Endothelial cell of umbilical vein (primary cell): Measurements from ENCODE around the gene ADAM22. TPM values are rescaled to one million over a fixed set of nuclear protein-coding genes. Genes with fewer than 3 reads are reported as not detected.
"Not testable (repeated sequence)": the region's sequence is repeated elsewhere in the genome, so short reads cannot be mapped to it uniquely, and the experiment has no call there.

ENCODE experiments used
- BruUV-seq: library from RNA; stranded (reverse); fragments of 400-500 nt; replicated peaks from 2 replicates; lab custom pipeline; 2021; lab: Mats Ljungman, UMichigan
- CTCF ChIA-PET: fragments of 300-600, 350-600 bp; sonication (Branson Sonifier 250); formaldehyde crosslinking; loops from one replicate; lab custom pipeline; 2021; ENCODE audit warnings: antibody characterized with exemption, inconsistent platforms; lab: Charles Lee
- POLR2A ChIA-PET: fragments of 300-600, 350-600 bp; sonication (Branson Sonifier 250); formaldehyde crosslinking; loops from one replicate; lab custom pipeline; 2021; ENCODE audit warnings: antibody characterized with exemption, inconsistent platforms; lab: Charles Lee
- DNase-seq: peaks from one replicate; pipeline ENCODE4 v3.0.0-alpha.2; 2011; ENCODE audit warnings: low read depth, low spot score
- FAIRE-seq: peaks from 2 replicates; lab custom pipeline; 2011; peaks lifted over from hg19 to GRCh38; lab: Jason Lieb, UNC
- H2AFZ ChIP-seq: 2 replicates; pipeline ENCODE4 v1.6.0; 2012; ENCODE audit warnings: low read depth, low read length, control low read depth, inconsistent platforms
- H3K27ac ChIP-seq: 2 replicates; pipeline ENCODE4 v1.5.1; 2011; ENCODE audit warnings: low read depth, mild to moderate bottlenecking, control low read depth, low read length, moderate library complexity; ENCODE audit not compliant: insufficient read depth
- H3K27me3 ChIP-seq, 2 experiments: 2 replicates each; pipeline versions ENCODE4 v1.6.0 to v1.6.1; 2011; ENCODE audit warnings: low read length in 2 of 2, mixed read lengths in 1 of 2; ENCODE audit not compliant: control insufficient read depth in 2 of 2, insufficient read depth in 2 of 2
- H3K36me3 ChIP-seq, 2 experiments: 2 replicates in 1 of 2; 3 replicates in 1 of 2; pipeline ENCODE4 v1.5.1; 2011; ENCODE audit warnings: low read length in 2 of 2, mild to moderate bottlenecking in 1 of 2, moderate library complexity in 1 of 2; ENCODE audit not compliant: control insufficient read depth in 2 of 2, insufficient read depth in 2 of 2; ENCODE audit errors: extremely low read depth in 1 of 2
- H3K4me1 ChIP-seq: 3 replicates; pipeline ENCODE4 v1.5.1; 2011; ENCODE audit warnings: mild to moderate bottlenecking, low read length; ENCODE audit not compliant: control insufficient read depth, insufficient read depth; ENCODE audit errors: extremely low read depth
- H3K4me2 ChIP-seq: 2 replicates; pipeline ENCODE4 v1.6.1; 2011; ENCODE audit warnings: low read length, control low read depth, mixed read lengths; ENCODE audit not compliant: insufficient read depth
- H3K4me3 ChIP-seq, 3 experiments: fragments of 200-600 bp in 1 of 3; sonication (generic), shearing (Covaris generic) in 1 of 3; replicated peaks in 1 of 3; 2 replicates each; pipeline ENCODE4 v1.5.1; 2011 to 2016; ENCODE audit warnings: control low read depth in 3 of 3, low read length in 3 of 3, mild to moderate bottlenecking in 2 of 3, inconsistent platforms in 1 of 3, low read depth in 1 of 3, moderate library complexity in 1 of 3; ENCODE audit not compliant: insufficient read depth in 1 of 3
- H3K79me2 ChIP-seq: 2 replicates; pipeline ENCODE4 v1.6.0; 2012; ENCODE audit warnings: low read length, inconsistent platforms; ENCODE audit not compliant: control insufficient read depth, insufficient read depth
- H3K9ac ChIP-seq: replicated peaks from 2 replicates; pipeline ENCODE3; 2011; ENCODE audit warnings: low read length, control low read depth; ENCODE audit not compliant: insufficient read depth; ENCODE audit errors: extremely low read depth
- H3K9me1 ChIP-seq: replicated peaks from 3 replicates; pipeline ENCODE4 v1.6.0; 2011; ENCODE audit warnings: mild to moderate bottlenecking, low read length; ENCODE audit not compliant: control insufficient read depth, insufficient read depth; ENCODE audit errors: extremely low read depth
- H3K9me3 ChIP-seq: replicated peaks from 2 replicates; pipeline ENCODE4 v1.5.1; 2012; ENCODE audit warnings: low read length, inconsistent platforms; ENCODE audit not compliant: control insufficient read depth, insufficient read depth
- H4K20me1 ChIP-seq: replicated peaks from 2 replicates; pipeline ENCODE3; 2011; ENCODE audit warnings: mild to moderate bottlenecking, low read length; ENCODE audit not compliant: control insufficient read depth, insufficient read depth; ENCODE audit errors: extremely low read depth
- EZH2 ChIP-seq: IDR thresholded peaks from 2 replicates; pipeline ENCODE4 v1.6.1; 2012; ENCODE audit warnings: borderline replicate concordance, low read depth, mild to moderate bottlenecking, moderate library complexity, low read length, inconsistent platforms; ENCODE audit not compliant: severe bottlenecking
- FOS ChIP-seq: IDR thresholded peaks from 2 replicates; pipeline ENCODE4 v1.6.1; 2011; ENCODE audit warnings: mild to moderate bottlenecking, low read length, moderate library complexity, borderline replicate concordance; ENCODE audit not compliant: insufficient read depth
- GATA2 ChIP-seq: IDR thresholded peaks from 2 replicates; pipeline ENCODE4 v1.7.0; 2011; ENCODE audit warnings: low read depth, mild to moderate bottlenecking, moderate library complexity, mixed read lengths, low read length; ENCODE audit not compliant: insufficient read length, insufficient read depth
- JUN ChIP-seq: IDR thresholded peaks from 2 replicates; pipeline ENCODE4 v1.6.1; 2011; ENCODE audit warnings: borderline replicate concordance, low read depth; ENCODE audit not compliant: insufficient read length, insufficient read depth
- MYC ChIP-seq: IDR thresholded peaks from one replicate; pipeline ENCODE4 v1.6.1; 2011; ENCODE audit warnings: mild to moderate bottlenecking, low read depth, low read length
- POLR2A ChIP-seq: IDR thresholded peaks from 2 replicates; pipeline ENCODE4 v1.6.1; 2012; ENCODE audit warnings: low read depth, mild to moderate bottlenecking, control low read depth, low read length
- POLR2AphosphoS5 ChIP-seq: IDR thresholded peaks from 2 replicates; pipeline ENCODE4 v1.6.1; 2012; ENCODE audit warnings: low read depth, mild to moderate bottlenecking, control low read depth, low read length, moderate library complexity; ENCODE audit not compliant: insufficient read depth
- dilution Hi-C: fragments of 300-500 bp; cut with MboI; formaldehyde crosslinking; loops from one replicate; pipeline ENCODE4 v1.15.0; 2019; ENCODE audit warnings: low sequenced_read_pairs; ENCODE audit not compliant: extremely low pct_ligation_motif_present
- intact Hi-C: fragments of 100-400 bp; cut with micrococcal nuclease; formaldehyde crosslinking; loops from one replicate; pipeline ENCODE4 v1.10.0; 2022
- polyA plus RNA-seq, 4 experiments: library from polyadenylated mRNA; depleted of rRNA in 3 of 4; stranded (reverse) in 3 of 4; unstranded in 1 of 4; fragments of >200 nt; gene quantifications; 2 replicates each; pipeline versions ENCODE4 v1.2.1 to v1.2.3, GENCODE V29; 2011 to 2012; ENCODE audit warnings: missing spikeins in 1 of 4
- total RNA-seq: library from RNA; stranded (reverse); gene quantifications from 2 replicates; pipeline ENCODE4 v1.2.3, GENCODE V29; 2021
- TF ChIP-seq, protein P1 (sequence below): IDR thresholded peaks from 2 replicates; pipeline ENCODE4 v1.6.1; 2011; ENCODE audit not compliant: insufficient read depth, insufficient read length
- TF ChIP-seq, protein P2 (sequence below), 2 donors: IDR thresholded peaks; 1 replicate in 1 of 2; 2 replicates in 1 of 2; pipeline ENCODE4 v1.5.1; 2011; ENCODE audit warnings: low read length in 2 of 2, mild to moderate bottlenecking in 2 of 2, moderate library complexity in 2 of 2, control low read depth in 1 of 2, inconsistent platforms in 1 of 2, low read depth in 1 of 2; ENCODE audit not compliant: insufficient read depth in 1 of 2; ENCODE audit errors: extremely low read depth in 1 of 2

ADAM22 gene
- total and polyA plus RNA-seq, 2 donors (not counting 3 experiments of a cell fraction or from before 2014, with no cell fraction given) = 0.33 to 0.53 TPM

DNA sequence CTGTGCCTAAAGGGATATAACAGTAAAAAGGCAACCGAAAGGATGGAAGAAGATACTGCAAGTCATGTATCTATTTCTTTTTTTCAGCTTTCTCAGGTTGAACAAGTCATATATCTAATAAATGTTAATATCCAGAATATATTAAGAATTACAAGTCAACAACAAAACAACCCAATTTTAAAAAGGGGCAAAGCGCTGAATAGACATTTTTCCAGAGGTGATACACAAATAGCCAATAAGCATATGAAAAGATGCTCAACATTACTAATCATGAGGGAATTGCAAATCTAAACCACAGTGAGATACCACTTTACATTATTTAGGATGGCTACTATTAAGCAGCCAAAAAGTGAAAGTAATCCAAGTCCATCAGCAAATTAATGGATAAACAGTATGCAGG lies 34.8 kb upstream of the ADAM22 start:
- no peaks in the 10 kb centered on the region for H4K20me1 ChIP-seq
- no peaks in the 10 kb centered on the region for H3K9me1 ChIP-seq
- POLR2A ChIA-PET = no interaction called here
- DNase-seq = no peak
- H3K4me2 ChIP-seq = no peak overlapping the region
- H3K9me3 ChIP-seq = no peaks in the 10 kb centered on the region
- peaks cover 11% of the 10 kb centered on the region for H3K79me2 ChIP-seq
- no peaks in the 10 kb centered on the region for H3K27me3 ChIP-seq
- dilution Hi-C loops = no loop called here
- no peak overlapping the region for H3K9ac ChIP-seq
- no TSS peak for BruUV-seq
- H3K4me1 ChIP-seq = no peaks in the 10 kb centered on the region
- H3K36me3 ChIP-seq = peaks cover 0 to 8% of the 10 kb centered on the region in 2 experiments
- no peak overlapping the region for H3K27ac ChIP-seq
- no peak overlapping the region for H2AFZ ChIP-seq
- intact Hi-C loops = no loop called here
- no peak for FAIRE-seq
- no peak overlapping the region for H3K4me3 ChIP-seq
- CTCF ChIA-PET = no interaction called here
- TF ChIP-seq EZH2 (no peak), JUN (no peak), MYC (no peak), POLR2A (no peak), GATA2 (no peak), POLR2AphosphoS5 (no peak), FOS (no peak)
- TF ChIP-seq, protein P1, sequence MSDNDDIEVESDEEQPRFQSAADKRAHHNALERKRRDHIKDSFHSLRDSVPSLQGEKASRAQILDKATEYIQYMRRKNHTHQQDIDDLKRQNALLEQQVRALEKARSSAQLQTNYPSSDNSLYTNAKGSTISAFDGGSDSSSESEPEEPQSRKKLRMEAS = no peak
- TF ChIP-seq, protein P2, sequence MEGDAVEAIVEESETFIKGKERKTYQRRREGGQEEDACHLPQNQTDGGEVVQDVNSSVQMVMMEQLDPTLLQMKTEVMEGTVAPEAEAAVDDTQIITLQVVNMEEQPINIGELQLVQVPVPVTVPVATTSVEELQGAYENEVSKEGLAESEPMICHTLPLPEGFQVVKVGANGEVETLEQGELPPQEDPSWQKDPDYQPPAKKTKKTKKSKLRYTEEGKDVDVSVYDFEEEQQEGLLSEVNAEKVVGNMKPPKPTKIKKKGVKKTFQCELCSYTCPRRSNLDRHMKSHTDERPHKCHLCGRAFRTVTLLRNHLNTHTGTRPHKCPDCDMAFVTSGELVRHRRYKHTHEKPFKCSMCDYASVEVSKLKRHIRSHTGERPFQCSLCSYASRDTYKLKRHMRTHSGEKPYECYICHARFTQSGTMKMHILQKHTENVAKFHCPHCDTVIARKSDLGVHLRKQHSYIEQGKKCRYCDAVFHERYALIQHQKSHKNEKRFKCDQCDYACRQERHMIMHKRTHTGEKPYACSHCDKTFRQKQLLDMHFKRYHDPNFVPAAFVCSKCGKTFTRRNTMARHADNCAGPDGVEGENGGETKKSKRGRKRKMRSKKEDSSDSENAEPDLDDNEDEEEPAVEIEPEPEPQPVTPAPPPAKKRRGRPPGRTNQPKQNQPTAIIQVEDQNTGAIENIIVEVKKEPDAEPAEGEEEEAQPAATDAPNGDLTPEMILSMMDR (IDR thresholded peaks at IDR 0.05; ENCODE audit: extremely low read depth in 1 of 2, insufficient read depth in 1 of 2, low read depth in 1 of 2, low read length in 2 of 2) = no peak

DNA sequence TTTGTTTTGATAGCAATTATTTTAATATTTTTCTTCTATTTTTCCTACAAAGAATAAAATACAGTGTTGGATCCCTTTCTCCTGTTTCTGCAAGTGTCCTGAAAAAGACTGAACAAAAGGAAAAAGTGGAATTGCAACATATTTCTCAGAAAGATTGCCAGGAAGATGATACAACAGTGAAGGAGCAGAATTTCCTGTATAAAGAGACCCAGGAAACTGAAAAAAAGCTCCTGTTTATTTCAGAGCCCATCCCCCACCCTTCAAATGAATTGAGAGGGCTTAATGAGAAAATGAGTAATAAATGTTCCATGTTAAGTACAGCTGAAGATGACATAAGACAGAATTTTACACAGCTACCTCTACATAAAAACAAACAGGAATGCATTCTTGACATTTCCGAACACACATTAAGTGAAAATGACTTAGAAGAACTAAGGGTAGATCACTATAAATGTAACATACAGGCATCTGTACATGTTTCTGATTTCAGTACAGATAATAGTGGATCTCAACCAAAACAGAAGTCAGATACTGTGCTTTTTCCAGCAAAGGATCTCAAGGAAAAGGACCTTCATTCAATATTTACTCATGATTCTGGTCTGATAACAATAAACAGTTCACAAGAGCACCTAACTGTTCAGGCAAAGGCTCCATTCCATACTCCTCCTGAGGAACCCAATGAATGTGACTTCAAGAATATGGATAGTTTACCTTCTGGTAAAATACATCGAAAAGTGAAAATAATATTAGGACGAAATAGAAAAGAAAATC lies 26.7 kb upstream of the ADAM22 start:
- H2AFZ ChIP-seq, FAIRE-seq, H3K27me3 ChIP-seq, H3K27ac ChIP-seq, H4K20me1 ChIP-seq, H3K36me3 ChIP-seq, H3K4me3 ChIP-seq, POLR2A ChIA-PET, H3K79me2 ChIP-seq, dilution Hi-C loops, intact Hi-C loops, H3K9me1 ChIP-seq, H3K9ac ChIP-seq, H3K4me2 ChIP-seq, H3K4me1 ChIP-seq, DNase-seq, H3K9me3 ChIP-seq: not testable (repeated sequence)
- CTCF ChIA-PET = interaction anchor here (1.0 to 2.0 kb wide), 2 partner anchors 18 to 204 kb away, joined by 3 to 6 read pairs; no protein-coding TSS in a partner anchor
- TSS peak; percentile 15 for BruUV-seq

DNA sequence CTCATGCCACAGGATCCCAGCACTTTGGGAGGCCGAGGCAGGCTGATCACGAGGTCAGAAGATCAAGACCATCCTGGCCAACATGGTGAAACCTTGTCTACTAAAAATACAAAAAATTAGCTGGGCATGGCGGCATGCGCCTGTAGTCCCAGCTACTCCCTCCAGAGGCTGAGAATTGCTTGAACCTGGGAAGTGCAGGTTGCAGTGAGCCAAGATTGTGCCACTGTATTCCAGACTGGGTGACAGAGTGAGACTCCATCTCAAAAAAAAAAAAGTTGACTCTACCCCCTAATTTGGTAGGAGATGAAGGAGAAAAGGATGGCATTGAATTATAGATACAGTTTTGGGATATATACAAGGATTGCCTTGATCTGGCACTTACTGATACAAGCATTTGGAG lies 25.2 kb upstream of the ADAM22 start:
- POLR2A ChIA-PET, DNase-seq, intact Hi-C loops, H3K79me2 ChIP-seq, H3K4me2 ChIP-seq, dilution Hi-C loops, H3K9me3 ChIP-seq, H4K20me1 ChIP-seq, H3K4me3 ChIP-seq, H3K9me1 ChIP-seq, H2AFZ ChIP-seq, H3K27ac ChIP-seq, H3K9ac ChIP-seq, FAIRE-seq, H3K4me1 ChIP-seq, H3K36me3 ChIP-seq, CTCF ChIA-PET, H3K27me3 ChIP-seq, BruUV-seq: not testable (repeated sequence)
